GM19035 (cell line): ENCODE data around the gene PFN1.
"Not testable (repeated sequence)": the region's sequence is repeated elsewhere in the genome, so short reads cannot be mapped to it uniquely, and the experiment has no call there.

ENCODE experiments used
- ATAC-seq: cut with Tn5 transposase; IDR thresholded peaks from one replicate; pipeline ENCODE4 v1.9.1; 2021; ENCODE audit not compliant: unreplicated experiment

PFN1 gene

DNA sequence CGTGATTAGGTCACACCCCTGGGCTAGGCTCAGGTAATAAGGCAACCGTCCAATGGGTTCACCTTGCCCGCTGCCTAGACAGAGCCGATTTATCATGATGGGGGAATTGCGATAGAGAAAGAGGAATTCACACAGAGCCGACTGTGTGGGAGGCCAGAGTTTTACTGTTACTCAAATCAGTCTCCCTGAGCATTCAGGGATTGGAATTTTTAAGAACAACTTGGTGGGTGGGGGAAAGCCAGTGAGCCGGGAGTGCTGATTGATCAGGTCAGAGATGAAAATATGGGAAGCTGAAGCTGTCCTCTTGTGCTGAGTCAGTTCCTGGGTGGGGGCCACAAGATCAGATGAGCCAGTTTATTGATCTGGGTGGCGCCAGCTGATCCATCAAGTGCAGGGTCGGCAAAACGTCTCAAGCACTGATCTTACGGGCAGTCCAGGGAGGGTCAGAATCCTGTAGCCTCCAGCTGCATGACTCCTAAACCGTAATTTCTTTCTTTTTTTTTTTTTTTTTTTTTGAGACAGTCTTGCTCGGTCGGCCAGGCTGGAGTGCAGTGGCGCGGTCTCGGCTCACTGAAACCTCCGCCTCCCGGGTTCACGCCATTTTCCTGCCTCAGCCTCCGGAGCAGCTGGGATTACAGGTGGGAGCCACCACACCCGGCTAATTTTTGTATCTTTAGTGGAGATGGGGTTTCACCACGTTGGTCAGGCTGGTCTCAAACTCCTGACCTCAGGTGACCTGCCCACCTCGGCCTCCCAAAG lies 21.6 kb downstream of the PFN1 start:
- ATAC-seq = not testable (repeated sequence)

GRCh38 chr17:4921320-4921719 lies 27.0 kb downstream of the PFN1 start:
- no peak for ATAC-seq

DNA sequence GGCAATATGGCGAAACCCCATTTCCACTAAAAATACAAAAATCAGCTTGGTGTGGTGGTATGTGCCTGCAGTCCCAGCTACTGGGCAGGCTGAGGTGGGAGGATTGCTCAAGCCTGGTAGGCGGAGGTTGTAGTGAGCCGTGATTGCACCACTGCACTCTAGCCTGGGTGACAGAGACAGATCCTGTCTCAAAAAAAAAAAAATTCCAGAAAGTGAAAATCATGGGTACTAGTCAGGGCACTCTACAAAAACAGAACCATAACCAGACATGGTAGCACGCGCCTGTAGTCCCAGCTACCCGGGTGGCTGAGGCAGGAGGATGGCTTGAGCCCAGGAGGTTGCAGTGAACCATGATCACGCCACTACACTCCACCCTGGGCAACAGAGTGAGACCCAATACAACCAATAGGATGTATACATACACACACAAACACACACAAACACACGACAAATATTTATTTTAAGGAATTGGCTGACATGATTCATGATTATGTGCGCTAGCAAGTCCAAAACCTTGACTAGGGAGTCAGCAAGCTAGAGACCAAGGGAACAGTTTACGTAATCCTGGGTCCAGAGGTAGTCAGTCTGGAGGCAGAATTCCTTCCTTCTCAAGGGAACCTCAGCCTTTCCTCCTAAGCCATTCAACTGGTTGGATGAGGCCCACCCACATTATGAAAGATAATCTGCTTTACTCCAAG lies 27.8 kb downstream of the PFN1 start:
- no peak for ATAC-seq

DNA sequence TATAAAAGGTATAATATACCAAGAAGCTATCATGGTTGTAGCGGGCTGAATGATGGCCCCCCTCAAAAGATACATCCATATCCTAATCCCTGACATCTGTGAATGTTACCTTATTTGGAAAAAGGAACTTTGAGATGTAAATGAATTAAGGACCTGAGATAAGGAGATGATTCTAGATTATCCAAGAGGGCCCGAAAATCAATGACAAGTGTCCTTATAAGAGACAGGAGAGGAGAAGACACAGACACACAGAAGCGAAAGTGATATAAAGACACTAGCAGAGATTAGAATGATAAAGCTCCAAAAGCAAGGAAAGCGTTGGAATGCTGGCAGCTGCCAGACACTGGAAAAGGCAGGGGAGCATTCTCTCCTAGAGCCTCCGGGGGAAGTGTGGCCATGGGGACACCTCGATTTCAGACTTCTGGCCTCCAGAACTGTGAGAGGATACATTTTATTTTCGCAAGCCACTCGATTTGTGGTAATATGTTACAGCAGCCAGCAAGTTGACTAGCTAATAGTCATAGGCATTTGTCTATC lies 28.8 kb downstream of the PFN1 start:
- no peak for ATAC-seq

DNA sequence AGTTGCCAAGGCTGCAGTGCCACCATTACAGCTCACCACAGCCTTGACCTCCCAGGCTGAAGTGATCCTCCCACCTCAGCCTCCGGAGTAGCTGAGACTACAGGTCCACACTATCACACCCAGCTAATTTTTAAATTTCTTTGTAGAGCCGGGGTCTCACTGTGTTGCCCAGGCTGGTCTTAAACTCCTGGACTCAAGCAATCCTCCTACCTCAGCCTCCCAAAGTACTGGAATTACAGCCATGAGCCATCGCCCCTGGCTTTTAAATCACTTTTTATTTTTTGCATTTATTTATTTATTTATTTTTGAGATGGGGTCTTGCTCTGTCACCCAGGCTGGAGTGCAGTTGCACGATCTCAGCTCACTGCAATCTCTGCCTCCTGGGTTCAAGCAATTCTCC lies 33.8 kb downstream of the PFN1 start:
- ATAC-seq = not testable (repeated sequence)

- no peak for ATAC-seq
These were observed 34.3 kb downstream of the PFN1 start for GRCh38 chr17:4913994-4914393.

- no peak for ATAC-seq
These were observed 39.4 kb downstream of the PFN1 start for GRCh38 chr17:4908711-4909496.

- ATAC-seq = no peak
These were observed 40.0 kb downstream of the PFN1 start for GRCh38 chr17:4908301-4908700.

- not testable (repeated sequence) for ATAC-seq
These were observed 41.7 kb downstream of the PFN1 start for GRCh38 chr17:4906642-4907041.

DNA sequence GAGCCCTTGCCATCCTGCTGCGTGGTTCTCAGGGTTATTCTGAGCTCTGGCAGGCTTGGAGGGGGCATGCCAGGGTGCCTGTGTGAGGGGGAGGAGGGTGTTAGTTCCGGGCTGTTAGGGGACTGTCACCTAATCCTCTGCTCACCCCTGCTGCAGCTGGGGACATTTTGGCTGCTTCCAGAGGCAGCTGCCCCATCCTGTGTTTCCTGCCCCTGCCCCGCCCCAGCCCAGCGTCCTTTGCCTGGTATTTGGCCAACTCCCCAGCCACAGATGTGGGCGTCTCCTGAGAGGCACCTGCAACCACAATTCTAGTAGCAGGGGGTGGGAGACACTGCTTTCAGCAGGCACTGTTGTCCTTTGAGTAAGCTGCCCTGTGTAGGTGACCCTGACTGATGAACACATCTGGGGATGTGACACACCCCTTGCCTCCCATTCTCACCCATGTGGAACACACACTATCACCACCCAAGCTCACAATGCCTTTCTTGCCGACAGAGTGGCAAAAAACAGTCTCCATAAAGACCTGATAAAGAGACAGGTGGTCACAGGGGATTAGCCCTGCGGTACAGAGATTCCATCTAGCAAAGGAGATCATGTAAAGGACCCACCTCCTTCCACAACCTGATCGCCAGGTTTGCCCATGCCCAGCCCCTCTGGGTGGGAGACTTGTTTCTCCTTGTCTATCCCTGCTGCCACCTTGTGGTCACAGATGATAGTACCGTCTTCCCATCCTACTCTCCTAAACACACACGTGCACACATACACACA lies 45.1 kb downstream of the PFN1 start, which contains the start of gene CHRNE:
Gene CHRNE, minus strand, starts transcription at position 48 of the 768 bp plus-strand sequence. Its CDS starts 35 bp downstream, at position 13.
- no peak for ATAC-seq

DNA sequence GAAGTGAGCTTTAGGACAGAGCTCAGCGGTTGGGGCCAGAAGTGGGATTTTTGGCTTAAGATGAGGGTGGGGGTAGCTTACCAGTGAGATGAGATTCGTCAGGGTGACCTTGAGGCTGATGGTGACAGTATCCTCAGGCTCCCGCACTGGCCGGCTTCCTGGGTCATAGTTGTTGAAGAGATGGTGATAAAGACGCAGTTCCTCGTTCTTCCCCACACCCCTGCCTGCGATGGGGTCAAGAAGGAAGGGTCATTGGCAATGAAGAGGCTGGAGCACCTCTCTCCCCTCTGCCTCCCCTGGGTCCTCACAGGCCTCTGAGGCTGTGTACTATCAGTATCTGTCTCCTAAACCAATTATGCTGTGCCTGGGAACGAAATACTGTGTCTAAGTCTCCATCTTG lies 45.8 kb downstream of the PFN1 start:
- no peak for ATAC-seq

- no peak for ATAC-seq
These were observed 46.5 kb downstream of the PFN1 start for GRCh38 chr17:4901648-4902344.

GRCh38 chr17:4901108-4901647 lies 47.2 kb downstream of the PFN1 start:
- ATAC-seq = no peak

DNA sequence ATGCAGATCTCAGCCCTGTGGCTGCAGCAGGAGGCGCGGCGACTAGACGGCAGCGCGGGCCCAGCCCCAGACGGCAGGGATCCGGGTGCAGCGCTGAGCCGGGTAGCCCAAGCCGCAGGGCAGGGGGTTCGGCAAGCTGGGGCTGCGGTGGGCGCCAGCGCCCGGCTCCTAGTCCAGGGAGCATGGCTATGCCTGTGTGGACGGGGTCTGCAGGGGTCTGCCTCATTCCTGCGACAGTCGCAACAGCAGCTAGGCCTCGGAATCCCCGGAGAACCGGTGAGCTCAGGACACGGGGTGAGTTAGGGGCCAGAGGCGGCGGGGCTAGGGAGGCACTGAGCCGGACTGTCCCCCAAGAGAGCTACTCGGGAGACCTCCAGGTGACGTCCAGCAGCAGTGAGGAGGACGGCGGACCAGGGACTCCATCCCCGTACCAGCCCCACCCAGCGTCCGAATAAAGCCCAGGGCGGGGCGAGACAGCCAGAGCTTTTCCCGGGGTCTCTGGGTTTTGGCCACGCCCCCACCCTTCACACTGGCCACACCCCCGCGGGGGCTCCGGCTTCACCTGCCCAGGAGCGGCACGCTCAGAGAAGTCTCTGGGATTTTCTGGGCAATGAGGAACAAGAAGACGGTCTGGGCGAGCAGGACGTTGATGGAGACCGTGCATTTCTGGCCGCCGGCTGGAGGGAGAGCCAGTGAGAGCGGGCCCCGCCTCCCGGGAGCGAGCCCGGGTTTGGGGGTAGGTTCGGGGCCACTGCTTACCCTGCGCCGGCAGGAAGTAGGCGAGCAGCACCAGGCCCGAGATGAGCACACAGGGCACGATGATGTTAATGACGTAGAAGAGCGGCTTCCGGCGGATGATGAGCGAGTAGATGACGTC lies 47.9 kb downstream of the PFN1 start:
- ATAC-seq = no peak

DNA sequence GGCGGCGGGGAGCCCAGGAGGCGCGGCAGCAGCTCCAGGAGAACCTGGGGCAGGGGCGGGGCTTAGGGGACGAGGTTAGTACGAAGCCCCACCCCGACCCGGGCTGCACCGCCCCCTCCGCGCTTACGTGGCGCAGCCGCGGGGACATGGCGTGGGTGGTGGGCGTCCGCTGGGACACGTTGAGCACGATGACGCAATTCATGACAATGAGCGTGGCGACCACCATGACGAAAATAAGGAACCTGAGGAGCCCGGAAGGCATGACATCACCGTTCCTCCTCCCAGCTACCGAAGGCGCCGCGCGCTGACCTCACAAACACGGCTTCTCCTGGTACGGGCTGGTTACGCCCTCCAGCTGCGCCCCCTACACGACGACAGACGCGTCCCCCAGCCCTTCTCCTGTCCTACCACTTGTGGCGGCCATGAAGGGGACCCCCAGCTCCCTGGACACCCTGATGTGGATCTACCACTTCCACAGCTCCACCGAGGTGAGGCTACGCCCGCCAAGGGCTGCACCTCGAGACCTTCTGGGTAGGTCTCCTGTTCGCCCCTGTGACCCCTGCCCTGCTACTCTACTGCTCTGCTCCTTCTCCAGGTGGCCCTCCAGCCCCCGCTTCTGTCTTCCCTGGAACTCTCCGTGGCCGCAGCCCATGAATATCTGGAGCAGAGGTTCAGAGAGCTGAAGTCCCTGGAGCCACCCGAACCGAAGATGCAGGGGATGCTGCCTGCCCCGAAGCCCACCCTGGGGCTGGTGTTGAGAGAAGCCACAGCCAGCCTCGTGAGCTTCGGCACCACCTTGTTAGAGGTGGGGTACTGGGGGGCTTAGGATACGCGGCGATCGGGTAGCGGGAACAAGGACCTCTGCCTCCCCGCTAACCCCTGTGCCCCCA lies 48.7 kb downstream of the PFN1 start, which contains the start of gene C17orf107:
Gene C17orf107, plus strand, starts transcription at position 196 of the 890 bp plus-strand sequence. Its CDS starts 227 bp downstream, at position 423.
- ATAC-seq = peak; percentile 50

GRCh38 chr17:4898927-4899326 lies 49.4 kb downstream of the PFN1 start:
- ATAC-seq = peak; percentile 3

DNA sequence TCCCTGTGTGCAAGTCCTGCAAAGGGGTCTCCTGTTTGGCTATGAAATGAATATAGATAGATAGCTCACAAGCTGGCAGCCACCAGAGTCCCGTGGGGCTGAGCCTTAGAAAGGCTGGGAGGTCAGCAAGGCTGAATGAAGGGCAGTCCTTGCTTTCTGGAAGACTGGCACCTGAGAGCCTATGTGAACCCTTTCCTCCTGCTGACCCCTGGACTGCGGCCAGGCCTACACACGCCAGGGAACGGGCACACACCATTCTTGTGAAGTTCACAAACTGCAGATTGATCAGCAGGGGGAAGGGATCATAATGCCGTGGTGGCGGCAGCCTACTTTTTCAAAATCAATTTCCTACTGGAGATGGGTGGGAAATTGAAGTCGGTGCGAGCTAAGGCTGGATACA lies 50.0 kb downstream of the PFN1 start:
- no peak for ATAC-seq

- ATAC-seq = no peak
These were observed 50.5 kb downstream of the PFN1 start for GRCh38 chr17:4897785-4898184.
